Measurements from ENCODE around the gene AP1S1.

DNA sequence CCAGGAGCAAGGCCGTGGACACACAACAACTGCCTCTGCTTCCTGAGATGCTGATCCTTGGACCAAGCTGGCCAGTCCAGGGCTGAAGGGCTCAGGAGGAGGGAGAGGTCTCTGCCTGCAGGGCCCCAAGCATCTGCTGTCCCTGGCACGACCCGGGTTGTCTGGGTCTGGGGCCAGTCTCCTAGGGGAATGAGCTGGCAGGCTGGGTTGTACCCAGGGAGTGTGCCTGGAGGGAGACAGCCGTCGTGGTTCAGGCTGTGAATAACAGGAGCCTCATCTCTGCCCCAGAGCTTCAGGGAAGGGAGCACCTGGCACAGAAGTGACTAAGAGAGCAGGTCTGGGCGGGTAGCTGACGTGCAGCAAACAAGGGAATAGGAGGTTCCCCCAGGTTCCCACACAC, 45.3 kb upstream of the AP1S1 start:
- no peak for TF ChIP-seq EP300 (IDR thresholded peaks at IDR 0.05)
- no peak for TF ChIP-seq POLR2A (IDR thresholded peaks at IDR 0.05)

Data from tibial nerve (tissue), 3 donors.